Glomerular endothelial cell (primary cell): ENCODE results near the gene APBA1. TPM values are rescaled to one million over a fixed set of nuclear protein-coding genes. Genes with fewer than 3 reads are reported as not detected.

Experiments
- DNase-seq: peaks from one replicate; pipeline ENCODE4 v3.0.0-alpha.2; 2011; ENCODE audit warnings: low read depth, low spot score; ENCODE audit errors: extremely low read depth
- total RNA-seq: library from RNA; depleted of rRNA; stranded (reverse); fragments of >200 nt; gene quantifications from 2 replicates; pipeline ENCODE4 v1.2.3, GENCODE V29; 2015

The APBA1 gene
- total RNA-seq, result 10.1 and 15.2 TPM in 2 replicates

- DNase-seq, result no peak
These were observed at the start of gene APBA1 for GRCh38 chr9:69671879-69672595. Gene APBA1, minus strand, starts transcription at chr9:69672371.

- no peak for DNase-seq
These were observed 47.8 kb upstream of the APBA1 start for GRCh38 chr9:69719983-69720382.

- DNase-seq, result no peak
These were observed 47.2 kb upstream of the APBA1 start for GRCh38 chr9:69719367-69719766.

- no peak for DNase-seq
These were observed 46.0 kb upstream of the APBA1 start for GRCh38 chr9:69718218-69718617.

- DNase-seq, result no peak
These were observed 43.7 kb upstream of the APBA1 start for GRCh38 chr9:69715825-69716224.

GRCh38 chr9:69715096-69715495 is 42.9 kb upstream of the APBA1 start:
- DNase-seq, result no peak

GRCh38 chr9:69697475-69697874 is 25.3 kb upstream of the APBA1 start:
- DNase-seq, result no peak

GRCh38 chr9:69696802-69697201 is 24.6 kb upstream of the APBA1 start:
- no peak for DNase-seq

- no peak for DNase-seq
These were observed 17.9 kb upstream of the APBA1 start for GRCh38 chr9:69689991-69690538.

- DNase-seq, result no peak
These were observed 11.8 kb upstream of the APBA1 start for GRCh38 chr9:69683927-69684326.

- no peak for DNase-seq
These were observed 6.8 kb upstream of the APBA1 start for GRCh38 chr9:69678843-69679538.

GRCh38 chr9:69677931-69678330 is 5.8 kb upstream of the APBA1 start:
- DNase-seq, result no peak

GRCh38 chr9:69675563-69675962 is 3.4 kb upstream of the APBA1 start:
- no peak for DNase-seq

GRCh38 chr9:69674716-69675438 is 2.7 kb upstream of the APBA1 start:
- peak; percentile 68 for DNase-seq

- DNase-seq, result no peak
These were observed 2.0 kb upstream of the APBA1 start for GRCh38 chr9:69674112-69674685.

- no peak for DNase-seq
These were observed 1.1 kb upstream of the APBA1 start for GRCh38 chr9:69673311-69673640.

- peak; percentile 39 for DNase-seq
These were observed 582 bp upstream of the APBA1 start for GRCh38 chr9:69672596-69673310.

- DNase-seq, result no peak
These were observed 776 bp downstream of the APBA1 start for GRCh38 chr9:69671311-69671878.

GRCh38 chr9:69667306-69667705 is 4.9 kb downstream of the APBA1 start:
- DNase-seq, result no peak

- no peak for DNase-seq
These were observed 11.9 kb downstream of the APBA1 start for GRCh38 chr9:69660304-69660703.
